Measurements from ENCODE around the gene FANCE.
"Not testable (repeated sequence)": the region's sequence is repeated elsewhere in the genome, so short reads cannot be mapped to it uniquely, and the experiment has no call there.

Gene FANCE

DNA sequence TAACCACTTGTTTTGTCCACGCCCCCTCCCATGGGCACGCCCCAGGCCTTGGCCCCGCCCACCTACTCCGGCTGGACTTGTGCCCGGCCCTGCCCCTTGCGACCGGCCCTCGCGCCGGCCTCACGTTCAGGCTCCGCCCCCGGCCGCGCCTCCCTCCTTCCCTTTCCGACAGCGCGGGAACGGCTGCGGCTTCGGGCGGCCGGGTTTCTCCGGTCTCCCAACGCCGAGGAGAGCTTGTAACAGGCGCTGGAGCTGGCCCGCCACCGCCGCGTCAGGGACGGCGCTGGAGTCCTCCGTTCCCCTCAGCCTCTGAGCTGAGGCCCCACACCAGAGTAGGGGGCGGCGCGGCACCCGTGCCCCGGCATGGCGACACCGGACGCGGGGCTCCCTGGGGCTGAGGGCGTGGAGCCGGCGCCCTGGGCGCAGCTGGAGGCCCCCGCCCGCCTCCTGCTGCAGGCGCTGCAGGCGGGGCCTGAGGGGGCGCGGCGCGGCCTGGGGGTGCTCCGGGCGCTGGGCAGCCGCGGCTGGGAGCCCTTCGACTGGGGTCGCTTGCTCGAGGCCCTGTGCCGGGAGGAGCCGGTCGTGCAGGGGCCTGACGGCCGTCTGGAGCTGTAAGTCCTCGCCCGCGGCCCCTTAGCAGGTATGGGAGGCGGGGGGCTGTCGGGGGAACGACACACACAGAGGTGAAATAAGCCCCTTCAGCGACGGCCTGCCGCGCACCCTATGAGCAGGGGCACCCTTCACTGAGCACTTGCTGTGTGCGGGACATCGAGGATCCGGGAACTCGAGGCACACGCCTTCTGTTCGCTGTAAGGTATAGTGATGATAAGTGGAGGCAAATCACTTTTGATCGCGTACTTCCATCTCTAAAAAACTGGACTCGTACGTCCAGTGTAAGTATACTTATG, at the start of gene FANCE:
TSS of gene FANCE (plus strand) at position 156 of the 908 bp plus-strand sequence. CDS start at position 364, 208 bp downstream.
- DNase-seq = peak; percentile 91

DNA sequence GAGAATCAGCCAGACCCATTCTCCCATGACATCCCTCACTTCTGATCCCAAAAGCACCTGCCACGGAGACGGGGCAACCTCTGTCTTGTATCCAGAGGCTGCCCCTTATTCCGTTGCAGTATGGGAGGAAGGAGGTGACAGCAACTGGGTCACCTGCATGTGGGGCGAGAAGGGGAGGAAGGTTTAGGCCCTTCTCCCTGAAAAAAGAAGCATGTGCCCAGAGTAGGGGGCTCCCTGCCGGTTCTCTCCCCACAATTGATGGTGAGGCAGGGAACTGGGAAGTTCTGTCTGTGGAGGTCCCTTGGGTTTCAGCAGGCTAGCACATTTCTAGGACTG, 49.3 kb upstream of the FANCE start:
- DNase-seq = no peak

DNA sequence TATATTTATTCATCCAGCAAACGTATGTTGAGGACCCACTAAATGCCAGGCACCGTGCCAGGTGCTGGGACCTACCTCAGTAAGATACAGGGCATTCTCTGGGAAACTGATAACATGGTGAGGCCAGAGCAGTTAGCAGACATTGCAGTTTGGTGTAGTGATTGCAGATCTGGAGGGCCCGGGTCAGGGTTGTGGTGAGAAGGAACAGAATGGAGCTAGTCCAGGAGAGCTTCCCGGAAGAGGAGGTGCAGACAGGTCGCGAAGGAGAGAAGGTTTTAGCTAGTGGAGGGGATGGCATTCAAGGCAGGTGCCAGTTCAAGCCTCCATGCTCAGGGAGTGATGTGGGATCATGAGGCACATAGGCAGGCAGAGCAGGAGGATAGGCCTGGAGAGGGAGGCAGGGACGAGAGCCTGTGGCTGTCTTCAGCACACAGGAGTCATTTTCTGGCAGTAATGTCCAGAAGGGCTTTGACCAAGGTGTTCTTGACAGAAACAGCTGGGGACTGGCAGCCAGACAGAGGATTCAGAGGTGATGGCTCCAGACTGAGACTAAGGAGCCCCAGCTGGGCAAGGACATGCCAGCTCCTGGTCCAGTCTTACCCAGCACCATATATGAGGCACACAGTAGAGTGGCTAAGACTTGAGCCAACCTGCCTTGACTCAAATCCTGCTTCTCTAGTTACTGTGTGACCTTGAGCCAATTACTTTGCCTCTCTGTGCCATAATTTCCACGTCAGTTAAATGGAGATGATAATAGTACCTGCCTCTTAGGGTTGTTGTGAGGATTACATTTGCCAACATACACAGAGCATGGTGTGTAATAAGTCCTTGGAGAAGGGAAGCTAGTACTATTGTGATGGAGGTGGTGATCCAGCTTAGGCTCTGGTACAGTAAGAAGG, 48.3 kb upstream of the FANCE start:
- no peak for DNase-seq

- no peak for DNase-seq
Measured at GRCh38 chr6:35406711-35407485, 45.2 kb upstream of the FANCE start.

DNA sequence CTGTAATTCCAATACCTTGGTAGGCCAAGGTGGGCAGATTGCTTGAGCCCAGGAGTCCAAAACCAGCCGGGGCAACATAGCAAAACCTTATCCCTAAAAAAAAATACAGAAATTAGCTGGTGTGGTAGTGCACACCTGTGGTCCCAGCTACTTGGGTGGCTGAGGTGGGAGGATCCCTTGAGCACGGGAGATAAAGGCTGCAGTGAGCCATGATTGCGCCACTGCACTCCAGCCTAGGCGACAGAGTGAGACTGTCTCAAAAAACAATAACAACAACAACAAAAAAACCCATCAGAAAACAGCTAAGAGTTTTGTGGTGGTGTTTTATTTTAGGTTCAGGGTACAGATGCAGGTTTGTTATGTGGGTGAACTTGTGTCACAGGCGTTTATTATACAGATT, 42.9 kb upstream of the FANCE start:
- no peak for DNase-seq

- no peak for DNase-seq
Measured at GRCh38 chr6:35410131-35410530, 42.0 kb upstream of the FANCE start.

DNA sequence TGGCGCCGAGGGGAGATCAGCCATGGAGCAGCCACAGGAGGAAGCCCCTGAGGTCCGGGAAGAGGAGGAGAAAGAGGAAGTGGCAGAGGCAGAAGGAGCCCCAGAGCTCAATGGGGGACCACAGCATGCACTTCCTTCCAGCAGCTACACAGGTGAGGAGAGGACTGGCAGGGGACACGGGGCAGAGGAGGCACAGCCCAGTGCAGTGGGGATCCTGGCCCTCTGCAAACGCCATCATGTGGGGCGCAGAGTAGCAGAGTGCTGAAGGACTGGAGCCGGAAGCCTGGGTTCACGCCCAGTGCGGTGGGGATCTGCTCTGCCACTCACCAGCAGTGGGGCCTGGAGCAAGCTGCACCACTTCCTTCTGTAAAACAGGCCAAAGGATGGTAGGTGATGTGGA, 41.1 kb upstream of the FANCE start:
- no peak for DNase-seq

GRCh38 chr6:35412102-35412501, 40.0 kb upstream of the FANCE start:
- DNase-seq = no peak

DNA sequence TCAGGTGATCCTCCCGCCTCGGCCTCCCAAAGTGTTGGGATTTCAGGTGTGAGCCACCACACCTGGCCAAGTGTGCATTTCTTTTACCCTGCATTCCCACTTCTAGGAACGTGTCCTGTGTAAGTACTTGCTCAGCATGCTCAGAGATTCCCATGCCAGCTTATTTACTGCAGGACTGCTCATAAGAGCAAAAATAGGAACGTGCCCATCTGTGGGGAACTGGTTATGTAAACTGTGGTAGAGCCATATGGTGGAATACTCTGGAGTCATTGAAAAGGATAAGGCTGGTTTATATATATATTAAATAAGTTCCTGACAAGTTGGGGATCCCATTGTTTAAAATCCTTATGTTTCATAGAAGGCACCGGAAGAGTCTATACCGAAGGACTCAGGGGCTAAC, 38.2 kb upstream of the FANCE start:
- DNase-seq = no peak

GRCh38 chr6:35415065-35415891, 36.9 kb upstream of the FANCE start:
- peak; percentile 97 for DNase-seq

DNA sequence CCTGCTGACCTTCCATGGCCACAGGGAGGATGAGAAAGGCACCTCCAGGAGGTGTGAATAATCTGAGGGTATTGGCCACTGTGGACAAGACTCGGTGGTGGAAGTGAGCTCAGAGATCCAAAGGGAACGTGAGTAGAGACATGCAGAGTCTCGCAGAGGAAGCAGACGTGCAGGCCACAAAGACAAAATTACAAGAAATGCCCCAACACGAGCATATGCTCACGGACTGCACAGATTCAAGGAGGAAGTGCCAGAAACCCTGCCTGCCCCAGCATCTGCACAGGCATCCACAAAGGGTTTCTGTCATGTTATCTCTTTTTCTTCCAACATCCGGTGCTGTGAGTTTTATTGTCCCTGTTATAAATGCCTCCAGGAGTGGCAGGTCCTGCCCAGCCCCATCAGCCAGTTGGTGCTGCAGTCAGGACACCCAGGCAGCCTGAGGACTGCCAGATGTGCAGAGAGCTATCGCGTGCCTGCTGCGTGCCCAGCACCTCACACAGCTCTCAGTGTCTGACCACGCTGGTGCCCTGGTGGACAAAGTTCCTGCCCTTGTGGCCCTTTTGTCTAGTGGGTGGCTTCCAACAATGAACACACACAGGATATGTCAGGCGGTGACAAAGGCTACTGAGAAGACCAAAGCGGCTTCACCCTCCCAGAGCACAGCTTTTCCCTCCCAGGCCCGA, 34.0 kb upstream of the FANCE start:
- no peak for DNase-seq

GRCh38 chr6:35419417-35419816, 32.7 kb upstream of the FANCE start:
- no peak for DNase-seq

DNA sequence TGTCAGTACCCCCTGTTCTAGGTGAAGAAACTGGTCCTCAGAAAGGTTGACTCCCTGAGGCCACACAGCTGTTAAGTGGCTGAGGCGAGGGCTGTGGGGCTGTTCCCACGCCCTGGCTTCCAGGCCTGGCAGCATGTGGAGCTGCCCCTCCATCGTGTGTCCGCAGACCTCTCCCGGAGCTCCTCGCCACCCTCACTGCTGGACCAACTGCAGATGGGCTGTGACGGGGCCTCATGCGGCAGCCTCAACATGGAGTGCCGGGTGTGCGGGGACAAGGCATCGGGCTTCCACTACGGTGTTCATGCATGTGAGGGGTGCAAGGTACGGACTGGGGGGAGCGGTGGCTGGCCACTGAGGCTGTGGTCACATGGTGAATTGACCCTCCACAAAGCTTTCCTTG, 32.2 kb upstream of the FANCE start:
- DNase-seq = no peak

GRCh38 chr6:35425284-35425683, 26.9 kb upstream of the FANCE start:
- no peak for DNase-seq

DNA sequence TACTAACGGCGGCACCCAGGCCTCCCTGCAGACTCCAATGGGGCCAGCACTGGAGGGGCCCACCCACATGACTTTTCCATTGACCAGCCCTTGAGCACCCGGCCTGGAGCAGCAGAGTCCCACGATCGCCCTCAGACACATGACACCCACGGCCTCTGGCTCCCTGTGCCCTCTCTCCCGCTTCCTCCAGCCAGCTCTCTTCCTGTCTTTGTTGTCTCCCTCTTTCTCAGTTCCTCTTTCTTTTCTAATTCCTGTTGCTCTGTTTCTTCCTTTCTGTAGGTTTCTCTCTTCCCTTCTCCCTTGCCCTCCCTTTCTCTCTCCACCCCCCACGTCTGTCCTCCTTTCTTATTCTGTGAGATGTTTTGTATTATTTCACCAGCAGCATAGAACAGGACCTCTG, 26.1 kb upstream of the FANCE start:
- DNase-seq = no peak

GRCh38 chr6:35427435-35427834, 24.7 kb upstream of the FANCE start:
- DNase-seq = no peak

GRCh38 chr6:35427851-35428321, 24.3 kb upstream of the FANCE start:
- no peak for DNase-seq

DNA sequence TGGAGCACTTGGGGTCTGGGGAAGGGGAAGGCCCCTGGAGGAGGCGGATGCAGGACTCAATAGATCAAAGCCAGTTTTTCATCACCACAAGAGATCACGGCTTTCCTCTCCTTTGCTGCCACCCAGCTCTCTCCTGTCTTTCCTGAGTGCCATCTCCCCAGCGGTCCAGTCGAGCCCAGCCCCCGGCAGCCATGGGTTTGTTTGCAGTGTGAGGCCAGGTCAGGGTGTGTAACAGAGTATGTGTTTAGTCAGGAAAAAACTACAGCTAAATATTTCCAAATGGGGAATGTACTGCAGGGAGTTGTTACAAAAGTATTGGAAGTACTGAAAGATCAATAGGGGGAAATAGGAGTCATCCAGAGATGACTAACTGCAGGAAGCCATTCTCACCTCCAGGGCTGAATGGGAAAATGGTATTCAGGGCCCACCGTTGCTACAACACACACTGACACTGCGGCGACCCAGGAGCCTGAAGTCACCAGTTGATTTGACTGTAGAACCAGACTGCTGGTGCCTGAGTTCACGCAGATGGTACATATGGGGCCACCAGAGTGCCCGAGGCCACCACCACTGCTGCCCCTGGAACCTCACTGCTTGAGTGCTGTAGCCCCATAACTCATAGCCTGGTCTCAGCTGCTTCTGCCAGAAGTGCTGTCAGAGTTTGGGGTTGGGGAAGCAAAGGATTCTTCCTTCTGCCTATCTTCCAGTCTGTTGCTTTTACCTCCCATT, 23.6 kb upstream of the FANCE start:
- DNase-seq = no peak

DNA sequence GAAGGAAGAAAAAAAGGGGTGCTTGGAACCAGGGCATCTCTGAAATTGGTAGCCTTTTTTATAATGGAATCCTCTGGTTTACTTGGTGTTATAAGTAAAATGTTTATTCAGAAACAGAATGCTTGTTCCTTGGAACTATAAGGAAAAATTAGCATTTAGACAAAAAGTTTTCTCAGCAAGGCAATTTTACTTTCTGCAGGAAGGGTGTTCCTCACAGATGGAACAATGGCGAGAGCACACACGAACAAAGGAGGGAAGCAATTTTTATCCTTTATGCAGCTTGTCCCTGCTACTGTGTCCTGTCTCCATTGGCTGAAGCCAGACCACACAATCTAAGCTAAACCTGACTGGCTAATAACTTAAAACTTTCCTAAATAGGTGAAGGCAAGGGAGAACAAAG, 22.7 kb upstream of the FANCE start:
- DNase-seq = no peak

DNA sequence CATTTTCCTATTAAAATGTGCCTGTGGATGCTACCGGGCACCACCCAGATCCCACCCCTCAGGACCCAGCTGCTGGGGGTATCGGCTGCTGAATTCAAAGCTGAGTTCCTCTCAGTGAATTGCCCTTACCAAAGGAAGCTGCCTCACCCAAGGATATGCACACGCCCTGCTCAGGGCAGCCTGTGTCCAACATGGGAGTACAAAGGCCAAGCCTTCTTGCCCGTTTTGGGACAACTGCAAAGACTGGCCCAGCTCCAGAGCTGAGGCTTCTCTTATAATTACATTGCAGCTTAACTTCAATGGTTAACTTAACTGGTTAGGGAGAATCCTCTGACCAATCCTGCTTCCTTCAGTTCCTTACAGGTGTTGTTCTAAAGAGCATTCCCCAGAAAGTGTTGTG, 19.8 kb upstream of the FANCE start:
- no peak for DNase-seq

DNA sequence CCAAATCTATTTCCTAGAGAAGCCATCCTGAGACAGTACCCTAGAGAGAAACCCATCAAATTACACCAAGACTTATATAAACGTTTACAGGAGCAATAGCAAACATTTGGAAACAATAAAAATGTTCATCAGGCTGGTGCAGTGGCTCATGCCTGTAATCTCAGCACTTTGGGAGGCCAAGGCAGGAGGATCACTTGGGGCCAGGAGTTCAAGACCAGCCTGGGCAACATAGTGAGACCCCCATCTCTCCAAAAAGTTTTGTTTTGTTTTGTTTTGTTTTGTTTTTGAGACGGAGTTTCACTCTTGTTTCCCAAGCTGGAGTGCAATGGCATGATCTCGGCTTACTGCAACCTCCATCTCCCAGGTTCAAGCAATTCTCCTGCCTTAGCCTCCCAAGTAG, 19.4 kb upstream of the FANCE start:
- DNase-seq = not testable (repeated sequence)
